ENCODE results near the gene FBXL20. TPM values are rescaled to one million over a fixed set of nuclear protein-coding genes. Genes with fewer than 3 reads are reported as not detected.

FBXL20 gene
- total RNA-seq, 1 donor, result 16.0 TPM

GRCh38 chr17:39227364-39227919 is 174.0 kb downstream of the FBXL20 start:
- no peak for TF ChIP-seq CTCF (IDR thresholded peaks at IDR 0.05; ENCODE audit: insufficient read depth, low read depth, low read length)
- no peak overlapping the region for H3K4me3 ChIP-seq (ENCODE audit: low read depth, low read length)
- no peak for DNase-seq (ENCODE audit: low read depth)

- TF ChIP-seq CTCF (IDR thresholded peaks at IDR 0.05; ENCODE audit: insufficient read depth, low read depth, low read length), result no peak
- H3K4me3 ChIP-seq (ENCODE audit: low read depth, low read length), result peak overlapping the region; percentile 50
- DNase-seq (ENCODE audit: low read depth), result peak; percentile 57
Observed at GRCh38 chr17:39225959-39226683, 175.3 kb downstream of the FBXL20 start.

GRCh38 chr17:39225308-39225958 is 176.0 kb downstream of the FBXL20 start, which contains the start of gene STAC2:
TSS of gene STAC2 (minus strand) at chr17:39225945. CDS start at chr17:39225502, 443 bp downstream.
- TF ChIP-seq CTCF (IDR thresholded peaks at IDR 0.05; ENCODE audit: insufficient read depth, low read depth, low read length), result no peak
- no peak for DNase-seq (ENCODE audit: low read depth)

GRCh38 chr17:39224778-39225307 is 176.6 kb downstream of the FBXL20 start:
- H3K4me3 ChIP-seq (ENCODE audit: low read depth, low read length), result no peak overlapping the region
- no peak for DNase-seq (ENCODE audit: low read depth)
- TF ChIP-seq CTCF (IDR thresholded peaks at IDR 0.05; ENCODE audit: insufficient read depth, low read depth, low read length), result no peak

More at GRCh38 chr17:39225308-39225958, 176.0 kb downstream of the FBXL20 start, which contains the start of gene STAC2:
- peak within 1 kb of the TSS; percentile 50 for H3K4me3 ChIP-seq (ENCODE audit: low read depth, low read length)

- H3K4me3 ChIP-seq (ENCODE audit: low read depth, low read length), result no peak overlapping the region
- no peak for TF ChIP-seq CTCF (IDR thresholded peaks at IDR 0.05; ENCODE audit: insufficient read depth, low read depth, low read length)
- DNase-seq (ENCODE audit: low read depth), result no peak
Observed at GRCh38 chr17:39223907-39224777, 177.3 kb downstream of the FBXL20 start.

All from fibroblast of villous mesenchyme (primary cell).